GM23338 (cell line): ENCODE measurements around the gene NUP54. TPM values are rescaled to one million over a fixed set of nuclear protein-coding genes. Genes with fewer than 3 reads are reported as not detected.

ENCODE experiments used
- ATAC-seq: fragments of 200-7000 bp; cut with Tn5 transposase; 3 replicates; pipeline ENCODE4 v1.9.1; 2020
- DNase-seq: peaks from one replicate; pipeline ENCODE4 v3.0.0-alpha.2; 2015; ENCODE audit warnings: low spot score
- H2AFZ ChIP-seq: fragments of 200-600 bp; sonication (generic); 2 replicates; pipeline ENCODE4 v1.8.0; 2016; ENCODE audit warnings: antibody characterized with exemption, mild to moderate bottlenecking, moderate library complexity
- H3F3A ChIP-seq: fragments of 200-600 bp; sonication (generic); replicated peaks from 2 replicates; pipeline ENCODE4 v1.8.0; 2017; ENCODE audit warnings: antibody characterized with exemption, mixed run types, low read depth
- H3K27ac ChIP-seq: fragments of 200-600 bp; sonication (generic); 2 replicates; pipeline ENCODE4 v1.6.1; 2016; ENCODE audit warnings: low read depth
- H3K27me3 ChIP-seq: fragments of 200-600 bp; sonication (generic); 2 replicates; pipeline ENCODE4 v1.8.0; 2016; ENCODE audit warnings: mild to moderate bottlenecking, mixed run types, moderate library complexity; ENCODE audit not compliant: insufficient read depth
- H3K36me3 ChIP-seq: fragments of 200-600 bp; sonication (generic); 2 replicates; pipeline ENCODE4 v1.8.0; 2016; ENCODE audit warnings: mild to moderate bottlenecking; ENCODE audit not compliant: insufficient read depth
- H3K4me1 ChIP-seq: fragments of 200-600 bp; sonication (generic); 2 replicates; pipeline ENCODE4 v1.8.0; 2016; ENCODE audit warnings: mild to moderate bottlenecking, moderate library complexity; ENCODE audit not compliant: insufficient read depth
- H3K4me2 ChIP-seq: fragments of 200-600 bp; sonication (generic); 2 replicates; pipeline ENCODE4 v1.7.1; 2017; ENCODE audit warnings: mixed run types
- H3K4me3 ChIP-seq: fragments of 200-600 bp; sonication (generic); 2 replicates; pipeline ENCODE4 v1.6.1; 2016; ENCODE audit warnings: mixed run types
- H3K79me2 ChIP-seq: fragments of 200-600 bp; sonication (generic); replicated peaks from 2 replicates; pipeline ENCODE4 v1.8.0; 2017; ENCODE audit warnings: mild to moderate bottlenecking; ENCODE audit not compliant: insufficient read depth
- H3K9me2 ChIP-seq: fragments of 200-600 bp; sonication (generic); 2 replicates; pipeline ENCODE4 v1.8.0; 2017; ENCODE audit not compliant: insufficient read depth
- H4K20me1 ChIP-seq: fragments of 200-600 bp; sonication (generic); replicated peaks from 2 replicates; pipeline ENCODE4 v1.8.0; 2017; ENCODE audit warnings: mild to moderate bottlenecking; ENCODE audit not compliant: insufficient read depth
- H3K27ac Mint-ChIP-seq: 2 replicates; pipeline ENCODE4 v1.8.0; 2020; ENCODE audit warnings: inconsistent platforms, mild to moderate bottlenecking, moderate library complexity, mixed read lengths
- H3K27me3 Mint-ChIP-seq: 3 replicates; pipeline ENCODE4 v1.8.0; 2022; ENCODE audit warnings: low read depth, mild to moderate bottlenecking, moderate library complexity, mixed read lengths, inconsistent platforms; ENCODE audit not compliant: insufficient read depth, poor library complexity
- H3K36me3 Mint-ChIP-seq: 3 replicates; pipeline ENCODE4 v1.8.0; 2021; ENCODE audit warnings: low read depth, mild to moderate bottlenecking, inconsistent platforms, moderate library complexity, mixed read lengths
- H3K4me1 Mint-ChIP-seq: 3 replicates; pipeline ENCODE4 v1.8.0; 2020; ENCODE audit warnings: mild to moderate bottlenecking, inconsistent platforms, mixed read lengths
- H3K4me3 Mint-ChIP-seq: 3 replicates; pipeline ENCODE4 v1.8.0; 2021; ENCODE audit warnings: moderate library complexity, mild to moderate bottlenecking, inconsistent platforms, mixed read lengths
- H3K9me3 Mint-ChIP-seq: 3 replicates; pipeline ENCODE4 v1.8.0; 2020; ENCODE audit warnings: moderate library complexity, mild to moderate bottlenecking, inconsistent platforms, mixed read lengths
- CREB1 ChIP-seq: fragments of 250-450 bp; sonication (Bioruptor Pico); IDR thresholded peaks from 2 replicates; pipeline ENCODE4 v1.5.0; 2020; ENCODE audit warnings: low read depth, mild to moderate bottlenecking, moderate library complexity
- CTCF ChIP-seq, 2 experiments: fragments of 200-600 bp in 1 of 2; sonication (generic) in 1 of 2; conservative IDR thresholded peaks; 2 replicates each; pipeline versions ENCODE4 v1.5.1 to v1.6.1; 2016 to 2017; ENCODE audit warnings: antibody characterized with exemption in 2 of 2, low read depth in 2 of 2, mild to moderate bottlenecking in 2 of 2, moderate library complexity in 1 of 2
- ETS1 ChIP-seq: IDR thresholded peaks from 2 replicates; pipeline ENCODE4 v1.6.1; 2016; ENCODE audit warnings: antibody characterized with exemption
- EZH2 ChIP-seq: fragments of 200-600 bp; sonication (generic); IDR thresholded peaks from one replicate; pipeline ENCODE4 v1.8.0; 2017; ENCODE audit warnings: antibody characterized with exemption, mild to moderate bottlenecking, low read depth; ENCODE audit not compliant: unreplicated experiment
- EZH2phosphoT487 ChIP-seq: fragments of 200-600 bp; sonication (generic); IDR thresholded peaks from one replicate; pipeline ENCODE4 v1.8.1; 2018; ENCODE audit warnings: antibody characterized with exemption; ENCODE audit not compliant: unreplicated experiment
- JUNB ChIP-seq: IDR thresholded peaks from one replicate; pipeline ENCODE4 v1.6.1; 2016; ENCODE audit warnings: antibody characterized with exemption; ENCODE audit not compliant: unreplicated experiment
- NANOG ChIP-seq: IDR thresholded peaks from 2 replicates; pipeline ENCODE4 v1.6.1; 2016; ENCODE audit warnings: antibody characterized with exemption, borderline replicate concordance
- POLR2AphosphoS5 ChIP-seq: IDR thresholded peaks from 2 replicates; pipeline ENCODE4 v1.6.1; 2016; ENCODE audit warnings: antibody characterized with exemption, low read depth
- STAT1 ChIP-seq: IDR thresholded peaks from one replicate; pipeline ENCODE4 v1.6.1; 2016; ENCODE audit warnings: antibody characterized with exemption; ENCODE audit not compliant: unreplicated experiment
- ZNF114 ChIP-seq: fragments of 250-450 bp; sonication (Bioruptor Pico); IDR thresholded peaks from 2 replicates; pipeline ENCODE4 v1.5.0; 2020; ENCODE audit warnings: mild to moderate bottlenecking, moderate library complexity
- ZNF331 ChIP-seq: fragments of 250-450 bp; sonication (Bioruptor Pico); IDR thresholded peaks from 2 replicates; pipeline ENCODE4 v1.5.0; 2020; ENCODE audit warnings: low read depth, mild to moderate bottlenecking, moderate library complexity
- ZNF462 ChIP-seq: fragments of 250-450 bp; sonication (Bioruptor Pico); IDR thresholded peaks from 2 replicates; pipeline ENCODE4 v1.5.0; 2020; ENCODE audit warnings: mild to moderate bottlenecking, moderate library complexity
- polyA plus RNA-seq: library from polyadenylated mRNA; unstranded; fragments of >200 nt; fragmentation: Nextera tagmentation; extraction: Ambion mirVana; gene quantifications from 2 replicates; pipeline ENCODE4 v1.2.1, GENCODE V29; 2016
- total RNA-seq: library from RNA; depleted of rRNA; stranded (reverse); fragments of >200 nt; shearing (Covaris generic); gene quantifications from 2 replicates; pipeline ENCODE4 v1.2.3, GENCODE V29; 2014

NUP54 gene
- total and polyA plus RNA-seq, 2 experiments from 2014 or later: 97.8 to 118 TPM

GRCh38 chr4:76127754-76128153 is 20.4 kb downstream of the NUP54 start:
- Histone ChIP-seq H2AFZ (no peak overlapping the region), H3K27me3 (no peaks in the 10 kb centered on the region), H3K4me3 (no peak overlapping the region), H4K20me1 (peaks cover 18% of the 10 kb centered on the region), H3F3A (no peaks in the 10 kb centered on the region), H3K4me1 (no peaks in the 10 kb centered on the region), H3K36me3 (peaks cover 59% of the 10 kb centered on the region), H3K79me2 (peaks cover 33% of the 10 kb centered on the region), H3K4me2 (no peak overlapping the region), H3K9me2 (no peaks in the 10 kb centered on the region), H3K27ac (no peak overlapping the region)
- no peaks in the 10 kb centered on the region for H3K9me3 Mint-ChIP-seq
- H3K27ac Mint-ChIP-seq: no peak overlapping the region
- TF ChIP-seq POLR2AphosphoS5 (no peak), CTCF (conservative IDR thresholded peaks at IDR 0.05; ENCODE audit: low read depth in 2 of 2) (no peak), CREB1 (CRISPR knock-in tag) (no peak), EZH2phosphoT487 (no peak), ZNF462 (CRISPR knock-in tag) (no peak), ZNF114 (CRISPR knock-in tag) (no peak), JUNB (no peak), NANOG (no peak), EZH2 (no peak), ETS1 (no peak), STAT1 (no peak), ZNF331 (CRISPR knock-in tag) (no peak)
- no peak for ATAC-seq
- DNase-seq: no peak
- H3K36me3 Mint-ChIP-seq: peaks cover 84% of the 10 kb centered on the region
- H3K4me1 Mint-ChIP-seq: no peaks in the 10 kb centered on the region
- H3K4me3 Mint-ChIP-seq: no peak overlapping the region
- H3K27me3 Mint-ChIP-seq: peaks cover 2% of the 10 kb centered on the region
